Right renal cortex interstitium (tissue), 3 donors: ENCODE data around the gene SPPL3. TPM values are rescaled to one million over a fixed set of nuclear protein-coding genes. Genes with fewer than 3 reads are reported as not detected.
"Not testable (repeated sequence)": the region's sequence is repeated elsewhere in the genome, so short reads cannot be mapped to it uniquely, and the experiment has no call there.

Experiments
- DNase-seq, 3 donors: peaks; one replicate each; pipeline ENCODE4 v3.0.0-alpha.2; 2013; ENCODE audit warnings: low read depth in 3 of 3, low spot score in 2 of 3
- polyA plus RNA-seq, 3 donors: library from polyadenylated mRNA; unstranded; fragments of 120-200 nt; gene quantifications; one replicate each; pipeline ENCODE4 v1.2.1, GENCODE V29; 2013; ENCODE audit not compliant: insufficient read length in 3 of 3

SPPL3 gene
- polyA plus RNA-seq, 3 donors: 85.2 to 87.3 (median 85.6) TPM

DNA sequence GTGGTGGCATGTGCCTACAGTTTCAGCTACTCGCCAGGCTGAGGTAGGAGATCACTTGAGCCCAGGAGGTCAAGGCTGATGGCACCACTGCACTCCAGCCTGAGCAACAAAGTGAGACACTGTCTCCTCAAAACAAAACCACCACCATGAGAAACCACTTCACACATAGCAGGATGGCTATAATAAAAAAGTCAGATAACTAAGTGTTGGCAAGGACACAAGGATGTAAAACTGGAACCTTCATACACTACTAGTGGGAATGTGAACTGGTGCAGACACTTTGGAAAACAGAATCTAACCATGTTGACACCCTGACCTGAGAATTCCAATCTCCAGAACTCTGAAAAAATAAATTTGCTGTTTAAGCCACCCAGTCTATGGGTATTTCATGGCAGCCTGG lies 110.8 kb downstream of the SPPL3 start:
- no peak for DNase-seq

GRCh38 chr12:120792456-120792855 lies 111.7 kb downstream of the SPPL3 start:
- not testable (repeated sequence) for DNase-seq

- DNase-seq: no peak
Observed at GRCh38 chr12:120791669-120792176, 112.4 kb downstream of the SPPL3 start.

DNA sequence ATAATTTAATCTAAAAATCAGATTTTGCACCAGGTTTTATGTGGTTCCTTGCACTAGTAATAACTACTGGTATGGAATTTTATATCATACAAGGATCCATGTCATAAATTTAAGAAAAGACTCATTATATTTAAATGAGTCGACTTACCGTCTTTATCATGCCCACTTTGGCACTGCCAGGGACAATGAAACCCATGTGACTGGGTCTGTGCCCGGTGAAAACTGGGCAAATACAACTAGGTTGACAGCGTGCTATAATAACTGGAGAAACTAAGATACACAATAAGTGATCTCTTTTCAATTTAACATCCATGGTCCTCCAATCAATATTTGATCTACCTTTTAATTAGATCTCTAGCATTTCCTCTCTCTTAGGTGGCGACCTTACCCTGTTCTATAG lies 114.0 kb downstream of the SPPL3 start:
- no peak for DNase-seq

GRCh38 chr12:120787889-120788288 lies 116.3 kb downstream of the SPPL3 start:
- no peak for DNase-seq

GRCh38 chr12:120784804-120785203 lies 119.4 kb downstream of the SPPL3 start:
- no peak for DNase-seq

DNA sequence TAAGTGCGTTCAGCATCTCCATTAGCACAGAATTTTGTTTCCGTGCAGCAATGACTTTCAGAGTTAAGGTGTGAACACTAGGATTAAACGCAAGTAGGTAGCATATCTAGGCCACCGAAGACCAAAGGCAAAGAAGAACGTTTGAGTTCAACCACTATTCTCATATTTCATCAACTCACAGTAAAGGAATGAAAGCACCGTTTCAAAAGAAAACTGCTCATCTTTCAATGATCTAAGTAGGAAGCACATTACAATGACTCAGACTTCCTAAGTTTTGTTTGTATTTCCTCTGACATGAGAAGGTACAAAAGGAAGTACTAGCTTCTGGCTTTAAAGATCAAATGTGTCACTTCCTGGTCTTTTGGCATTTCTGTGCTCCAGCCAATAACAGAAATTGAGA lies 121.0 kb downstream of the SPPL3 start:
- DNase-seq: no peak

GRCh38 chr12:120775862-120776552 lies 128.2 kb downstream of the SPPL3 start:
- no peak for DNase-seq

DNA sequence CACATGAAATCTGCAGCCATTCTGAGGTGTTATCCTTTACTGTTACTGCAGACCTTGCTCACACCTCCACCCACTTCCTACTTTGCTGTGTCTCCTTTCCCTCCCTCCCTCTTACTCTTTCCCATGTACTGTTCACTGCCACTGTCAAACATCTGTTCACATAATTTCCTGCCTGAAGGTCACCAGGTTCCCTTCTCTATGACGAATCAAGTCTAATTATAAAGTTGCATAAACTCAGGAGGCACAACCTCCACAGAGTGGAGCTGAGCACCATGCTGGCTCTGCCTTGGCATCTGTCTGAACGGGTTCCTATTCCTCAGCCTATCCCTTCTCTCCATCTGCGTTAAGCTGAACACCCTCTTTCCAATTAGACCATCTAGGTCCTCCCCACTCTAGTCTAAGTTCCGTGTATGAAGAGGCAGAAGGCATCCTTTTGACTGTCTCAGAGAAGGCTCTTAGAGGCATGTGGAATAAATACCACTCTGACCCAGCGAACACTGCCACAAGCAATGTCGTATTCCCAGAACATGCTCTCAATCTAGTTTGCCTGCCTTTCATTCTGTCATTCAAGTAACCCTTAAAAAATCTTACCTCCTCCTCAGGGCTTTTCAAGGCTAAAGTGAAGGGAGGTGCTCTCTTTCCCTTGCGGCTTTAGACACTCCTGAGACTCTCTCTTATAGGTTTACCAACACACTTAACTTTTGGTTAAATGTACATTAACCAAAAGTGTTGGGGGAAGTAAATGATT lies 129.8 kb downstream of the SPPL3 start:
- no peak for DNase-seq

- DNase-seq: no peak
Observed at GRCh38 chr12:120771097-120771496, 133.1 kb downstream of the SPPL3 start.

DNA sequence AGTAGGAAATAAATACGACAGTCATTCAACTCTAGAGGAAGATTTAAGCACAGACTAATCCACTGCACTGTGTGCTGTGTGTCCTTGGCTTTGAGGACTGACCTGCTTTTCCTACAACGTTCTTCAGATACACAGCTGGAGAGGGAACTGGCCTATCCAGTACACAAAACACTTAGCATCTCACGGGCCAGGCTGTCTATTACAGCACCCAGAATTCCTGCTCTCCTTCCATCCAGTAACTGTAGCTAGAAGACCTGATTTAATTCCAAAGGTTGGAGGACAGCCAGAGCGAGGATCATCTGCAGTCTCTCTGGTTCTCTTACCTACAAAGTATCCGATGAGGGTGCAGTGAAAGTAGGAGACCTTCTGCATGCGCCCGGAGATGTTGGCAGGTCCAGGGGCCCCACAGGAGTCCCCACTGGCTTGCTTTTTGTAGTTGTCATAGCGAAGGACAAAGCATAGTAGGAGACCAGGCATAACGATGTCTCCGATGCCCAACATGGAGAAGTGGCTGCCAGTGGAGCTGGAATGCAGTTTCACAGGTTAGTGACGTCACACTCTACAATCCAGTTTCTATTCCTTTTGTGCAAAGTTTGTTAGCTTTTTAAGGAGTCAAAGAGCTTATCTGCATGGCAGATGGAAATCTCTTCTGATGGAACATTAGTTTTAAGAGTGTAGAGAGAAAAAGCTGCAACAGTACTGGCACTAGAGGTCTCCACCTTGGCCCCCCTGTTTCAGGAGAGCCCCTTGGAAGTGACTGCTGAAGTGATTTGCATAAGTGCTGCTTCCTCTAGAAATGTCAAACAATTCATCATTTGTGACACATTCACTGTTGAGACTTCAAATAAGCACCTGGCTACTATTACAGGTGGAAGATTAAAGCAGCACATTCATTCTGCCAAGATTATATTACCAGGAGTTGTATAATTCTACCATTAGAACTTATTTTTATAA lies 136.8 kb downstream of the SPPL3 start:
- no peak for DNase-seq

- DNase-seq: no peak
Observed at GRCh38 chr12:120766566-120766965, 137.6 kb downstream of the SPPL3 start.

DNA sequence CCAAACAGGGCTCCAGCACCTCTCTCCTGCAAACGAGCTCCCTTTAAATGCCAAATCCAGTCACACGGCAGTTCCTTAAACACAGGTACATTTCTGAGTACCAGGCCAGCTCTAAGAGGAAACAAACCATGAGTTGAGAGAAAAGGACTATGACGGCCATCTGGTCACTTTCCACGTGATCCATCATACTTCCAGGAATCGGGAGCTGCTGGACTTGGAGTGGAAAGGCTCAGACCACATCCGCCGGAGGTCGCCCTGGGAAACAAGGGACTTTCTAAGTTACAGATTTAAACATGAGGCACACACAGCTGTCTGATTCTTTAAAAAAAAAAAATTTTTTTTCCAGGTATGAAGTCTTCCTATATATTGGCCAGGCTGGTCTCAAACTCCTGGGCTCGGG lies 139.3 kb downstream of the SPPL3 start:
- DNase-seq: no peak

DNA sequence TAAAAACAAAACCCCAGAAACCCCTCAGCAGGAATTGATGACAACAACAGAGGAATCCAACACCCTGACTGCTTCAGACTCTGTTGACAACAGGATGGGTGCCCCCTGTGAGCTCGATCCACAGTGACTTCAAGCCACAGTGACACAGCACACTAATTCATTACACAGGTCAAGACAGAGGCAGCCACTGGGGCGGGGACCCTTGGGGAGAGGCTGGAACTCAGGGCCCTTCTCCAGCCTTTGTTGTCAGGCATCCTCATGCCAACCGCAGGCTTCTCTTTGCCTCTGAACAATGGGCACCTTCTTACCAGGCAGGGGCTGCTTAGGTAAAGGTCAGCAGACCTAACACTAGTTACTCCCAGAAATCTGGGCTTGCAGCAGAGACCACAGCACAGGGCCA lies 140.9 kb downstream of the SPPL3 start:
- DNase-seq: no peak

GRCh38 chr12:120762086-120762485 lies 142.1 kb downstream of the SPPL3 start:
- DNase-seq: no peak

DNA sequence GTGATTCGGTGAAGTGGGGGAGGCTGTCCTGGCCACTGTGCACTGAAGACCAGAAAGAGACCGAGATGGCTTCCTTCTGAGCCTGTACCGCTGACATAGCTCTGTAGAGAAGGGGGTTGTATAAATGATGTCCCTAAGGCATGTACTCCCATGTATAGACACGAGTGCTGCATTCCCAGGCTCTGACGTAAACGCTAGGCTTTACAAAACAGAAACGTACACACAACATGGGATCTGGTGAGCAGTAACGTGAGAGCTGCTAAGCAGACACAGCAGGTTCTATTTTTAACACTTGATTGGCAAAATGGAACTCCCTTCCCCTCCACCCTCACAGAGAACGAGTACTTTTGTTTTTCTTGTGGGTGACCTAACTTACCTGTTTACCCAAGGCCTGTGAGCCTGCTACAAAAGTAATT lies 142.6 kb downstream of the SPPL3 start:
- DNase-seq: peak; percentile 63 to 67 (median 66)

DNA sequence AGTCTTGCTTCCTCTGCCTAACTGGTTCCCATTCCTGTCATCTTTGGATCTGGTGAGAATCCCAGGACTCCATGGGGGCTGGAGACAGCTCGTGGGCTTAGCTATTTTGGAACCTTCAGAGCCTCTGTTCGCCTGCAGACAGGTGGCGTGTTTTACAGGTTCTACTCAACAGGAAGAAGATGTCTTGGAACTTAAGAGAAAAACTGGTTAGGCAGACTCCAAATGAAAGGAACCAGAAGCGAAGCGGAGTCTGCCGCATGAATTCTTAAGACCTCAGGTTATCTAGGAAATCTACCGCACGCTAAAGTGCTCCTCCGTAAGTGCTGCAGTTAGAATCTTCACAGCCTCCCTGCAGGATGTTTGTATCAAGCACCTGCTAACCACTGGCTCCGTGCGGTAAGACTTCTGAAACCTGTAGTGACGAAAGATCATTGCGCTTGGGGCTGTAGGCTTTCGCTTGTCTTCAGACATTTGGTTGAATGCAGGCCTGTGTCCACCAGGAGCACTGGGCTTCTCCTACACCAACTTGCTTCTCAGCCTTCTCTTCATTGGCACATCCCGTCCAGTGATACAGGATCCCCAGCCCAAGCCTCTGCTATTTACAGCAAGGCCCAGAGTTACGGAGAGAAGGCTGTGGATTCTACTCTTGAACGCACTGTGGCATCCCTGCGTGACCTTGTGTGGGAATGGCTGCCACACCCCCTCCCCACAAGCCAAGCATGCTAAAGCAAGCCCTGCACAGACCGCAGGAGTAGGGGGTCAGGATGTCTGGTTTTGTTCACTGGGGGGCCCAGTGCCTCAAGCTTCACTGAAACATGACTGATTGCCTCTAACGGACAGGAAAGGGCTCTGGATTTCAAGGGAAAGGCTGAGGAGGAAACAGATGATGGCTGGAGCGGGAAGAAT lies 143.6 kb downstream of the SPPL3 start:
- no peak for DNase-seq

GRCh38 chr12:120759591-120760348 lies 144.4 kb downstream of the SPPL3 start:
- no peak for DNase-seq
